Muscle of leg (tissue), 11 donors: ENCODE measurements around the gene B9D2. TPM values are rescaled to one million over a fixed set of nuclear protein-coding genes. Genes with fewer than 3 reads are reported as not detected.

Source experiments
- DNase-seq: peaks from one replicate; pipeline ENCODE4 v3.0.0; 2013
- H3K27ac ChIP-seq: one replicate; pipeline ENCODE4 v1.5.1; 2013; ENCODE audit warnings: mild to moderate bottlenecking, low read length, control low read depth
- H3K27me3 ChIP-seq: one replicate; pipeline ENCODE4 v1.6.1; 2013; ENCODE audit warnings: low read length; ENCODE audit not compliant: control insufficient read depth, insufficient read depth
- H3K36me3 ChIP-seq: one replicate; pipeline ENCODE4 v1.6.1; 2013; ENCODE audit warnings: low read length; ENCODE audit not compliant: control insufficient read depth, insufficient read depth
- H3K4me1 ChIP-seq: one replicate; pipeline ENCODE4 v1.6.1; 2013; ENCODE audit warnings: low read length; ENCODE audit not compliant: control insufficient read depth, insufficient read depth
- H3K4me3 ChIP-seq: one replicate; pipeline ENCODE4 v1.5.1; 2013; ENCODE audit warnings: low read length, control low read depth
- H3K9me3 ChIP-seq: replicated peaks from 2 replicates; pipeline ENCODE4 v1.6.1; 2013; ENCODE audit warnings: low read depth, low read length; ENCODE audit not compliant: control insufficient read depth
- WGBS: methylation state at CpG from one replicate; pipeline ENCODE4 v1.1.5; 2013; ENCODE audit warnings: missing lambda C conversion rate; ENCODE audit not compliant: insufficient coverage; 5-methylcytosine and 5-hydroxymethylcytosine counted together
- polyA plus RNA-seq, 8 donors: library from polyadenylated mRNA; unstranded; fragments of 120-200 nt; gene quantifications; one replicate each; pipeline versions ENCODE4 v1.2.1 to v1.2.3, GENCODE V29; 2013; ENCODE audit warnings: inconsistent platforms in 1 of 8, low replicate concordance in 1 of 8; ENCODE audit not compliant: insufficient read length in 8 of 8, insufficient read depth in 1 of 8
- total RNA-seq: library from RNA; stranded (reverse); fragments of 120-200 nt; gene quantifications from one replicate; pipeline ENCODE4 v1.2.4, GENCODE V29; 2013

Gene B9D2
- total and polyA plus RNA-seq, 9 donors = 1.7 to 4.6 (median 2.4) TPM

DNA sequence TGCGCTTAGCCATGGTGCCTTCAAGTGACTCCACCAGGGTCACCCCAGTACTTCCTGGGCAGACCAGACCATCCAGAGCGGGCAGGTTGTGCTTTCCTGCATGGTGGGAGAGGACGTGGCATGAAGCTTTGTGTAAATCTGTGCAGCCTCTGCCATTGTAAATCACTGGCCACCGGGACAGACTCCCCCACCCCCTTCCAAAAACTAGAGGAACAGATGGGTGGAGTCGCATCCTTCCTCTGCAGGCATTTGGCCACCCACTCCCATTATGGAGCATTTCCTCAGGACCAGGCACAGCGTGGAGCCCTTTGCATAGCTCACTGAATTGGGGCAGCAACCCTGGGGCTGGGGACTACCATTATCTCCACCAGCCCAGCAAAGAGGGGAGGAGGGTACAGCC is 41.8 kb upstream of the B9D2 start:
- no peaks in the 10 kb centered on the region for H3K9me3 ChIP-seq
- H3K4me1 ChIP-seq = no peaks in the 10 kb centered on the region
- H3K27me3 ChIP-seq = no peaks in the 10 kb centered on the region
- H3K4me3 ChIP-seq = no peak overlapping the region
- 89% methylated on average over 3 of the region's 6 CpGs for WGBS
- H3K36me3 ChIP-seq = peaks cover 18% of the 10 kb centered on the region
- no peak for DNase-seq
- no peak overlapping the region for H3K27ac ChIP-seq

DNA sequence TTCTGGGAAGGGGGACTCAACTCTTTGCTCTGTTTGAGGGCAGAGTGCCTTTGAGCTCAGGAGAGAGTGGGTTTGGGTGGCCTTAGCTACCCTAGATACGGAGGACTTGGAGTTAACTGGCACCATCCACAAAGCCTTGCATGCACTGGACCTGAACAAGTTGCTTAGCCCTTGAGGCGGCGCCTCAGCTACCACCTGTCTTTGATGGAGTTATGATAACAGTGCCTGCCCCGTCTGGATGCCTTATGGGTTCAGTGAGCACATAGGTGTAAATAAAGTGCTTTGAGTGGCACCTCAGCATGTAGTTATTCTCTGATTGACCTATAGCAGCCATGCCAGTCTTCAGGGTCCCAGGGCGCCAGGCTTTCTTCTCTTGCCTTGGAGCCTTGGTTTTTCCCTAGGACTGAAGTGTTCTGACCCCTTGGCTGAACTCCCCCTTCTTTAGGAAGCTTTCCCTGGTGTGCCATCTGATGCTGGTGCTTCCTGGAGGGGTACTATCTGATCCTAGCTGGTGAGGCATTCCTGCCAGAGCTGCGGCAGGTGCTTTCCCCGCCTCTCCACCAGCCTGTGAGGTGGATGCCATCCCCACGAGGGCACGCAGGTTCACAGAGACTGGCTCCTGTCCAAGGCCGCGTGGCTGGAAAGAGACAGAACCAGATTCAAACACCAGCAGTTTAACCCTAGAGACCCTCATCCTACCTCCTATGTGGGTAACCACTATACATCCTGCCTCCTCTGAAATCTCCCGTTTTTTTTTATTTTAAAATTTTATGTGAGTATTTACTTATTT is 39.4 kb upstream of the B9D2 start:
- Histone ChIP-seq H3K9me3 (no peaks in the 10 kb centered on the region), H3K27ac (no peak overlapping the region), H3K27me3 (no peaks in the 10 kb centered on the region), H3K36me3 (peaks cover 13% of the 10 kb centered on the region), H3K4me1 (peaks cover 6% of the 10 kb centered on the region), H3K4me3 (no peak overlapping the region)
- DNase-seq = no peak
- 95% methylated on average over 3 of the region's 12 CpGs for WGBS

DNA sequence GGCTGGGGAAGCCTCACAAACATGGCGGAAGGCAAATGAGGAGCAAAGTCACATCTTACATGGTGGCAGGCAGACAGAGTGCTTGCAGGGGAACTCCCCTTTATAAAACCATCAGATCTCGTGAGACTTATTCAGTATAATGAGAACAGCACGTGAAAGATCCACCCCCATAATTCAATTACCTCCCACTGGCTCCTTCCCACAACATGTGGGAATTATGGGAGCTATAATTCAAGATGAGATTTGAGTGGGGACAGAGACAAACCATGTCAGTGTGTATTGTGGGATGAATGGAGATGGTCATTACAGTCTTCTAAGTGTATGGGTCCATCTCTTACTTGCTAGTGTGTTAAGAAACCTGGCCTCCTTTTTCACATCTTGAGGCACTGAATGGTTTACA is 38.1 kb upstream of the B9D2 start:
- no peaks in the 10 kb centered on the region for H3K27me3 ChIP-seq
- DNase-seq = no peak
- peaks cover 9% of the 10 kb centered on the region for H3K4me1 ChIP-seq
- peaks cover 7% of the 10 kb centered on the region for H3K36me3 ChIP-seq
- no peaks in the 10 kb centered on the region for H3K9me3 ChIP-seq
- no CpG with 5 or more reads among the region's 3 CpGs for WGBS
- no peak overlapping the region for H3K27ac ChIP-seq
- H3K4me3 ChIP-seq = no peak overlapping the region

DNA sequence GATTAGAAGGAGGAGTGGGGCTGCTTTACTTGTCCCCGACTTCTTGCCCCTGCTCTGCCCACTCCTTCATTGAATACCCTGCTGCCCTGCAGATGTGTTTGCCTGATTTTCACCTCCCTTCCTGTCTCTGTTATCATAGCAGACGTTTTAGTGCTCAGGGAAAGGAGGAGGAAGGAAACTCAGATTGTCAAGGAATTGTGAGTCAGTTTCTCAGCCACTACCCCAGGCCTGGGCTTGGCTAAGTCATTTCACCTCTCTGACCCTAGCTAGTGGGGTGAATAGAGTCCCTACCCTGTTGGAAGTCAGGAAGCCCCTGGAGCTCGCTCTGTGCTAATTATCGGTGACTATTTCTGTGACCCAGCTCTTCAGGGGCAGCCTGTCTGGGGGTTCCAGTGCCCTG is 37.5 kb upstream of the B9D2 start:
- 100% methylated on average over 1 of the region's 4 CpGs for WGBS
- Histone ChIP-seq H3K9me3 (no peaks in the 10 kb centered on the region), H3K4me3 (no peak overlapping the region), H3K36me3 (peaks cover 6% of the 10 kb centered on the region), H3K4me1 (peaks cover 10% of the 10 kb centered on the region), H3K27me3 (no peaks in the 10 kb centered on the region), H3K27ac (peak overlapping the region; percentile 35)
- no peak for DNase-seq

DNA sequence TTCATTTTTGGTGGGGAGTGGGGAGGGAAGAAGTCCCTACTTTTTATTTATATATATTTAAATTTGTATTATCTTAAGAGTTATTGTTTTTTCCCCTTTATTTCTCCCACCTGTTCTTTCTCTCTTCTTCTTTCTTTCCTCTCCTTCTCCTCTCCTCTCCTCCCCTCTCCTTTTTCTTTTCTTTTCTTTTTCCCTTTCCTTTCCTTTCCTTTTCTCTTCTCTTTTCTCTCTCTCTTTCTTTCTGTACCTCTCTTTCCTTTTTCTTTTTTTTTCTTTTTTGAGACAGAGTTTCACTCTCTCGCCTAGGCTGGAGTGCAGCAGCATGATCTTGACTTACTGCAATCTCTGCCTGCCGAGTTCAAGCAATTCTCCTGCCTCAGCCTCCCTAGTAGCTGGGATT is 35.6 kb upstream of the B9D2 start:
- peaks cover 6% of the 10 kb centered on the region for H3K36me3 ChIP-seq
- no peaks in the 10 kb centered on the region for H3K9me3 ChIP-seq
- no peak for DNase-seq
- H3K27ac ChIP-seq = no peak overlapping the region
- H3K4me3 ChIP-seq = no peak overlapping the region
- peaks cover 16% of the 10 kb centered on the region for H3K4me1 ChIP-seq
- no peaks in the 10 kb centered on the region for H3K27me3 ChIP-seq
- 95% methylated on average over 2 of the region's 2 CpGs for WGBS

DNA sequence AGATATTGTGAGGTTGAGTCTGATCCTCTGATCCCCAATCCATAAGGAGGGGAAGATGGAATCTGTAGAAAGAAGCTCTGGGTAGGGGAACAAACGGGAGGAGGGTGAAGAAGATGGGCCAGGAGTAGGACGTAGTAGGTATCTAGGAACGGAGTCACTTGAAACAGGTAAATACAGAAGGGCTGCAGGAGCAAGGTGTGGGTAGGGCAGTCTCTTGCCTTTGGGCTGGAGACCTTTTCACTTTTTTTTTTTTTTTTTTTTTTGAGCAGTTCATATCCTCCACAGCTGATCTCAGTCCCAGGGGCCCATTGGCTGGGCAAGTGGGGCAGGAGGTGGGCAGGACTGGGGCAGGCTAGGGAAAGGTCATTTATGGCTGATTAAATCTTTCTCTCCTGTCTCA is 35.1 kb upstream of the B9D2 start:
- Histone ChIP-seq H3K27ac (no peak overlapping the region), H3K27me3 (no peaks in the 10 kb centered on the region), H3K4me1 (peaks cover 16% of the 10 kb centered on the region), H3K36me3 (peaks cover 6% of the 10 kb centered on the region), H3K4me3 (no peak overlapping the region), H3K9me3 (no peaks in the 10 kb centered on the region)
- no CpG with 5 or more reads among the region's 3 CpGs for WGBS
- no peak for DNase-seq

DNA sequence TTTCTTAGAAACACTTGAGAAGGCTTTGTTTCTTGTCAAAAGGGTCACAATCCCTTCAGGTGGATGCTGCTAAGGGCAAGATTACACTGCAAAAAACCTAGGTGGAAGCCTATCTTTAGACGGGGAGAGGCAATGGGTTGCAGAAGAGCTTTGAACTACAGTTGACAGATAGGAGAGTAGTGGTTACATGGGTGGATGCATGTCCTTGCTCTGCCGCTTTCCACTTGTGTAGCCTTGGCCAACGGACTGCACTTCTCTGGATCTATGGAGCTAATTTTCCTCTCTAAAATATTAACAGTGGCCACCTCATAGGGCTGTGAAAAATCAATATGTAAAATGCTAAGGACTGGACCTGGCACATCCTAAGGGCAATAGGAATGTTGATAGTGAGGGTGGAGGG is 34.6 kb upstream of the B9D2 start:
- DNase-seq = no peak
- Histone ChIP-seq H3K9me3 (no peaks in the 10 kb centered on the region), H3K36me3 (peaks cover 6% of the 10 kb centered on the region), H3K4me3 (peak overlapping the region; percentile 95), H3K4me1 (peaks cover 16% of the 10 kb centered on the region), H3K27me3 (no peaks in the 10 kb centered on the region), H3K27ac (no peak overlapping the region)
- 33% methylated on average over 1 of the region's 3 CpGs for WGBS

DNA sequence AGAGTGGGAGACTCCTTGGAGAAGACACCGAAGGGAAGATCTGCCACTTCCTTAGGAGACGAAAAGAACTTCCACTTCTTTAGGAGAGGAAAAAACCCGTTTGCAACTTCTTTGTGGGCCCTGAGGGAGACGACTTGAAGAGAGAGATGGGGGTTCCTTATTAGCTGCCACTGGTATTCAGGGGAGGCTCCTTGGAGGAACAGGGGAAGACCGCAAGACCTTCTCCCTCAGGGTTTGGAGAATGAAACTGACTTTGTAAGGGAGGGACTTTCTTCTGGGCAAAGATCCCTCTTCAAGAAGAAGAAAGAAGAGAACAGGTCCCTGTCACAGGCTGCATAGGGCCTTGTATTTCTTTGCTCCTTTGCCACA is 34.1 kb upstream of the B9D2 start:
- H3K4me1 ChIP-seq = peaks cover 16% of the 10 kb centered on the region
- peak overlapping the region; percentile 83 for H3K27ac ChIP-seq
- peaks cover 1% of the 10 kb centered on the region for H3K36me3 ChIP-seq
- no peaks in the 10 kb centered on the region for H3K27me3 ChIP-seq
- 0% methylated on average over 5 of the region's 5 CpGs for WGBS
- H3K9me3 ChIP-seq = no peaks in the 10 kb centered on the region
- DNase-seq = no peak
- H3K4me3 ChIP-seq = peak overlapping the region; percentile 95

DNA sequence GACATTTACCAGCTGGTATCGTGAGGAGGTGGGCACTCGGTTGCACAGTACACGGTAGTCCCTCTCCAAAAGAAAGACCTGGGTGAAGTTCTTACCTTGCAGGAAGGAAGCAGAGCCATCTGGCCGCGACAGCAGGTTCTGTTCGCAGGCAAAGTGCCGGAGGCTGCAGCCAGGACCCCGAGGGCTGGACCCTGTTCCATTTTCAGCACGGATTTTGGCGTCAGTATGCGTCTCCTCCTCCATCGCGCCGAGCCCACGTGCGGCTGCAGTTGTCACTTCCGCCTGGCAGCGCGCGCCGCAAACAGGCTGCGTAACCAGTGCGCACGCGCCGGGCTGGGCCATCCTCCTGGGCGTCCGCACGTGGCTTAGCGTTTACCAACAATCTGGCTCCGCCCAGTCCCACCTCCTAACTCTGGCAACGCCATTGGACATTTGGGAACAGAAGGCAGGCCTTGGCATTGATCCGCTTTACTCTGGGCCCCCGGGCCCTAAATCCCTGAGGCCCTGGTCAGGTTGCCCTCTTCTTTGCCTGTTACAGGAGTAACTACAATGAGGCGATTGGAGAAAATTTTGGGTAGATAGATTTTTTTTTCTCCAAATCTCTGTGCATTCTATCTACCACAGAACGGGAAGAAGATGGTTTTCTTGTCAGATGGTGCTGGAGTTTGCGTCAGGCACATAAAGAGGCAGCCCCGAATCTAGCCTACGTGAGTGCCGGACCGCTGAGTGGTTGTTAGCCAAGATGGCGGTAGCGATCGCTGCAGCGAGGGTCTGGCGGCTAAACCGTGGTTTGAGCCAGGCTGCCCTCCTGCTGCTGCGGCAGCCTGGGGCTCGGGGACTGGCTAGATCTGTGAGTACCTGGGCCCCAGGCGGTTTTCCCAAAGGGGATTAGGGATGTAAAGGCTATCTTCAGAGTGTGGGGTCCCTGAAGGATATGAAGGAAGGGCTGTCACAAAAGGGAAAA is 33.4 kb upstream of the B9D2 start, which contains the start of the genes BCKDHA and EXOSC5:
TSS of gene BCKDHA (plus strand) at position 733 of the 964 bp plus-strand sequence. CDS start at position 743, 10 bp downstream.
TSS of gene EXOSC5 (minus strand) at position 274 of the 964 bp plus-strand sequence. CDS start at position 243, 31 bp downstream.
- DNase-seq = peak; percentile 100
- WGBS = under 1% methylated on average over 48 of the region's 50 CpGs
- H3K27ac ChIP-seq = peak within 1 kb of the TSS; percentile 83
- no peaks in the 10 kb centered on the region for H3K27me3 ChIP-seq
- H3K9me3 ChIP-seq = no peaks in the 10 kb centered on the region
- peak within 1 kb of the TSS; percentile 95 for H3K4me3 ChIP-seq
- peaks cover 19% of the 10 kb centered on the region for H3K4me1 ChIP-seq
- no peaks in the 10 kb centered on the region for H3K36me3 ChIP-seq

DNA sequence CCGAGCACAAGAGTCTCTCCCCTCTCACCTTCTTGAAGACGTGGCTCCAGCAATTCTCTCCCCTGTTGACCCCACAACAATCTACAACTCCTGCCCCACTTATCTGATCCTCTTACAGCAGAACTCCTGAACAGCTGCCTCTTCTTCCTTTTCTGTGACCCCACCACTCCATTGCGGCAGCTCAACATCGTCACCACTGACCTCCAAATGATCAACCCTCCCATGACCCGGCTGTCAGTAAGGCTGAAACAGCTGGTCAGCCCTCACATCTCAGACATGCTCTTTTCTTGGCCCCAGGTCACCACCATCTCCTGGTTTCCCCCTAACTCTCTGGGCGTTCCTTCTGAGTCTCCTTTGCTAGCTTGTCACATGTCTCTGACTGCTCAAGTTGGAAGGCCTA is 31.4 kb upstream of the B9D2 start:
- Histone ChIP-seq H3K9me3 (no peaks in the 10 kb centered on the region), H3K4me3 (no peak overlapping the region), H3K27ac (no peak overlapping the region), H3K36me3 (peaks cover 17% of the 10 kb centered on the region), H3K27me3 (no peaks in the 10 kb centered on the region), H3K4me1 (peaks cover 19% of the 10 kb centered on the region)
- DNase-seq = no peak
- WGBS = 83% methylated on average over 6 of the region's 6 CpGs
